ENCODE measurements around the gene SDHB.

Gene SDHB

DNA sequence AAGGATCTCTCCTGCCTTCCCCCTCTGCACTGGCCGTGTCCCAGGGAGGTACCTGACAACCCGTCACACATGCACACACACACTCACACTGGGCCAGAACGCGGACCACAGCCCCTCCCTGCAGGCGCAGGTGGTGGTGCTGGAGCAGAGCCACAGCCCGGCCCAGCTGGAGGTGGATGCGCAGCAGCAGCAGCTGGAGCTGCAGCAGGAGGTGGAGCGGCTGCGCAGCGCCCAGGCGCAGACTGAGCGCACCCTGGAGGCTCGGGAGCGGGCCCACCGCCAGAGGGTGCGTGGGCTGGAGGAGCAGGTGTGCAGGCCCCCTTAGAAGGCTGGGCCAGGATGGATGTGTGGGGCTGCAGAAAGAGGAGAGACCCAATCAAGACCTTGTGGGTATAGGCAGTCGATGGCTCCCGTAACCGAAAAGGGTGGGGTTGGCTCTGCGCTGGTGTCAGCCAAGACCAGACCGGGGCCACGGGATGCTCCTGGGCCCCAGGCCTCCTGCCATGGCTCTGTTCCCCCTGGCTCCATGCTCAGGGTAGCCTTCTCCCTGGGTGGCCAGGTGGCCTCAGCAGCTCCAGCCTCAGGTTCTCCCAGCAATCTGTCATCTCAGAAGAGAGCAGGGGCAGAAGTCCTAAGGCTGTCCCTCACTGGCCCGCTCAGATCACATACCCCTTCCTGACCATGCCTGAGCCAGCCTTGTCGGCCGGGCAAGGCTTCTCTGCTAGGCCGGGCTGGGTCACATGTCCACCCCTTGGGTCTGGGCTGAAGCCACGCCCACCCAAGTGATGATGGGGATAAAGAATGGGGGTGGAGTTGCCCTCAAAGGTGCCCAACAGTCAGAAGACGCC is 82.3 kb downstream of the SDHB start:
- peaks cover 42% of the 10 kb centered on the region for H3K4me1 Mint-ChIP-seq
- peak overlapping the region; percentile 49 to 77 (median 72) for H3K27ac Mint-ChIP-seq
- H3K27me3 Mint-ChIP-seq (ENCODE audit: low read depth) = no peaks in the 10 kb centered on the region
- H3K9me3 Mint-ChIP-seq = no peaks in the 10 kb centered on the region
- TF ChIP-seq, protein P1, sequence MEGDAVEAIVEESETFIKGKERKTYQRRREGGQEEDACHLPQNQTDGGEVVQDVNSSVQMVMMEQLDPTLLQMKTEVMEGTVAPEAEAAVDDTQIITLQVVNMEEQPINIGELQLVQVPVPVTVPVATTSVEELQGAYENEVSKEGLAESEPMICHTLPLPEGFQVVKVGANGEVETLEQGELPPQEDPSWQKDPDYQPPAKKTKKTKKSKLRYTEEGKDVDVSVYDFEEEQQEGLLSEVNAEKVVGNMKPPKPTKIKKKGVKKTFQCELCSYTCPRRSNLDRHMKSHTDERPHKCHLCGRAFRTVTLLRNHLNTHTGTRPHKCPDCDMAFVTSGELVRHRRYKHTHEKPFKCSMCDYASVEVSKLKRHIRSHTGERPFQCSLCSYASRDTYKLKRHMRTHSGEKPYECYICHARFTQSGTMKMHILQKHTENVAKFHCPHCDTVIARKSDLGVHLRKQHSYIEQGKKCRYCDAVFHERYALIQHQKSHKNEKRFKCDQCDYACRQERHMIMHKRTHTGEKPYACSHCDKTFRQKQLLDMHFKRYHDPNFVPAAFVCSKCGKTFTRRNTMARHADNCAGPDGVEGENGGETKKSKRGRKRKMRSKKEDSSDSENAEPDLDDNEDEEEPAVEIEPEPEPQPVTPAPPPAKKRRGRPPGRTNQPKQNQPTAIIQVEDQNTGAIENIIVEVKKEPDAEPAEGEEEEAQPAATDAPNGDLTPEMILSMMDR (IDR thresholded peaks at IDR 0.05; ENCODE audit: unreplicated experiment in 3 of 3) = no peak
- H3K36me3 Mint-ChIP-seq (ENCODE audit: low read depth) = peaks cover 28% of the 10 kb centered on the region
- H3K4me3 Mint-ChIP-seq = no peak overlapping the region

DNA sequence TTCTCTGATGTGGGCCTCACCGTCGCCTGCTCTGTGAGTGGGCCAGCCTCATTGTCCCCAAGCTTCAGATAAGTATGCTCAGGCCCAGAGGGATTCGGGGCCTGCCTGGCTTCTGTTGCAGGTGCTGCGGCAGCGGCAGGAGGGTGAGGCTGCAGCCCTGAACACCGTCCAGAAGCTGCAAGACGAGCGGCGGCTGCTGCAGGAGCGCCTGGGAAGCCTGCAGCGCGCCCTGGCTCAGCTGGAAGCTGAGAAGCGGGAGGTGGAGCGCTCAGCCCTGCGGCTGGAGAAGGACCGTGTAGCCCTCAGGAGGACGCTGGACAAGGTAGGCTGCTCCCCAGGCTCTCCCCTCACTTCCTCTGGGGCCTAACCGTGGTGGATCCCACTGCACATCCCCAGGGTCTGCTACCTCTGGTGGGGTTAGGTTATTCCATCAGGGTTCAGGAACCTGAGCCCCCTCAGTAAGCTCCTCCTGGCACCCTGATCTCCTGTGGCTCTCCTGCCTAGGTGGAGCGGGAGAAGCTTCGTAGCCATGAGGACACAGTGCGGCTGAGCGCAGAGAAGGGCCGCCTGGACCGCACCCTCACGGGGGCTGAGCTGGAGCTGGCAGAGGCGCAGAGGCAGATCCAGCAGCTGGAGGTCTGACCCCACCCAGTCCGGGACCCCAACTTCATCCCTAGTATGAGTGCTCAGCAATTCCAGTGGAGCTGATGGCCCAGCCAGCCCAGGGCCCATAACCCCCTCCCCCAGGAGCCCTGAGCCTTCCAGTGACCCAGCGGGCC is 83.5 kb downstream of the SDHB start:
- no peaks in the 10 kb centered on the region for H3K9me3 Mint-ChIP-seq
- H3K4me3 Mint-ChIP-seq = no peak overlapping the region
- H3K27ac Mint-ChIP-seq = peak overlapping the region; percentile 49 to 85 (median 78)
- TF ChIP-seq, protein P1 (IDR thresholded peaks at IDR 0.05; ENCODE audit: unreplicated experiment in 3 of 3) = no peak
- H3K27me3 Mint-ChIP-seq (ENCODE audit: low read depth) = no peaks in the 10 kb centered on the region
- H3K4me1 Mint-ChIP-seq = peaks cover 42% of the 10 kb centered on the region
- peaks cover 25% of the 10 kb centered on the region for H3K36me3 Mint-ChIP-seq (ENCODE audit: low read depth)

DNA sequence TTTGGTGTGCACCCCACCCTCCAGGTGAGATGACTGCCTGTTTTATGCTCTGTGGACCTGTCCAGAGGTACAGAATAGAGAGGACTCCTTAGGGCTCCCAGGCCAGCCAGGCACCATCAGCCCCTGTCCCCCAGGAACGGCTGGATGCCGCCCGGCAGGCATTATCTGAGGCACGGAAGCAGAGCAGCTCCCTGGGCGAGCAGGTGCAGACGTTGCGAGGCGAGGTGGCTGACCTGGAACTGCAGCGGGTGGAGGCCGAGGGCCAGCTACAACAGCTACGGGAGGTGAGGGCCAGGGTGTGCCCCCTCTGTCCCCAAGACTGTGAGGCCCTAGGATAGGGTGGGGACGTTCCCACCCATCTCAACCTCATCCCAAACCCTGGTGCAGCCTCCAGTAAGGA is 84.2 kb downstream of the SDHB start:
- peaks cover 48% of the 10 kb centered on the region for H3K4me1 Mint-ChIP-seq
- H3K4me3 Mint-ChIP-seq = no peak overlapping the region
- H3K27me3 Mint-ChIP-seq (ENCODE audit: low read depth) = no peaks in the 10 kb centered on the region
- no peaks in the 10 kb centered on the region for H3K9me3 Mint-ChIP-seq
- H3K36me3 Mint-ChIP-seq (ENCODE audit: low read depth) = peaks cover 25% of the 10 kb centered on the region
- TF ChIP-seq, protein P1 (IDR thresholded peaks at IDR 0.05; ENCODE audit: unreplicated experiment in 3 of 3) = no peak
- H3K27ac Mint-ChIP-seq = peak overlapping the region; percentile 22 to 85 (median 78)

DNA sequence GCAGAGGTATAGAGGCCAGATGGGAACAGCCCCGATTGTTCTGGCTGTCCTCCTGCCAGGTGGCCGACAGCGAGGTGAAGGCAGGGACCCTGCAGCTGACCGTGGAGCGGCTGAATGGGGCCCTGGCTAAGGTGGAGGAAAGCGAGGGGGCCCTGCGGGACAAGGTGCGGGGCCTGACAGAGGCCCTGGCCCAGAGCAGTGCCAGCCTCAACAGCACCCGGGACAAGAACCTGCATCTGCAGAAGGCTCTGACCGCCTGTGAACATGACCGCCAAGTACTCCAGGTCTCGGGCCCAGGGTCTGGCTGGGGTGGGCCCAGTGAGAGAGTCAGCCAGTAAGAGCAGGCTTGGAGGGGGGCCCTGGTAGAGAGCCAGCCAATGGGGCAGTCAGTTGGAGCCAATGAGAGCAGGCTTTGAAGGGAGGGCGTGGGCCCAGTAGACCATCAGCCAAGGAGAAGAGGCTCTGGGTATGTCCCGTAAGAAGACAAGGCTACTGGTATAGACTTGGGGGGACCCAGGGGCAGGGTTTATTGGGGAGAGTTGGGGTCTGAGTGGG is 84.7 kb downstream of the SDHB start:
- peaks cover 25% of the 10 kb centered on the region for H3K36me3 Mint-ChIP-seq (ENCODE audit: low read depth)
- H3K4me3 Mint-ChIP-seq = no peak overlapping the region
- TF ChIP-seq, protein P1 (IDR thresholded peaks at IDR 0.05; ENCODE audit: unreplicated experiment in 3 of 3) = no peak
- H3K4me1 Mint-ChIP-seq = peaks cover 48% of the 10 kb centered on the region
- H3K27ac Mint-ChIP-seq = peak overlapping the region; percentile 22 to 85 (median 80)
- H3K27me3 Mint-ChIP-seq (ENCODE audit: low read depth) = no peaks in the 10 kb centered on the region
- H3K9me3 Mint-ChIP-seq = no peaks in the 10 kb centered on the region

All from nephron (organoid).